Body of pancreas (tissue), 4 donors: Measurements from ENCODE around the gene GALT. TPM values are rescaled to one million over a fixed set of nuclear protein-coding genes. Genes with fewer than 3 reads are reported as not detected.
A peak's percentile ranks its signal among the peaks of the same experiment; 100 is the strongest.

Source experiments
- ATAC-seq: fragments of 150-250 bp; one replicate; pipeline ENCODE4 v1.9.1; 2016
- DNase-seq, 4 donors: peaks; one replicate each; pipeline ENCODE4 v3.0.0-alpha.2; 2019
- H3K27ac ChIP-seq, 4 donors: fragments of 200-600 bp; sonication (generic); 1 replicate in 3 of 4; 2 replicates in 1 of 4; pipeline versions ENCODE4 v1.5.1 to v1.6.1; 2016 to 2019; ENCODE audit warnings: mild to moderate bottlenecking in 1 of 4, mixed read lengths in 1 of 4, moderate library complexity in 1 of 4
- H3K27me3 ChIP-seq, 2 donors: fragments of 200-600 bp; sonication (generic); one replicate each; pipeline ENCODE4 v1.6.0; 2016; ENCODE audit warnings: mild to moderate bottlenecking in 1 of 2
- H3K36me3 ChIP-seq, 2 donors: fragments of 200-600 bp; sonication (generic); replicated peaks in 1 of 2; 2 replicates each; pipeline ENCODE4 v1.5.1; 2016; ENCODE audit warnings: low read depth in 2 of 2; ENCODE audit not compliant: insufficient read depth in 1 of 2
- H3K4me1 ChIP-seq: fragments of 200-600 bp; sonication (generic); one replicate; pipeline ENCODE4 v1.6.0; 2016
- H3K4me3 ChIP-seq, 2 donors: fragments of 200-600 bp; sonication (generic); 1 replicate in 1 of 2; 2 replicates in 1 of 2; pipeline ENCODE4 v1.5.1; 2016 to 2019
- H3K9me3 ChIP-seq, 3 donors: fragments of 200-600 bp; sonication (generic); 1 replicate in 2 of 3; 2 replicates in 1 of 3; pipeline ENCODE4 v1.5.1; 2016
- CTCF ChIP-seq, 7 experiments: fragments of 450-650 bp in 4 of 7; fragments of 200-600 bp in 3 of 7; sonication (generic) in 3 of 7; IDR thresholded peaks; one replicate each; pipeline ENCODE4 v1.5.1; 2016 to 2019; ENCODE audit warnings: antibody characterized with exemption in 7 of 7
- POLR2A ChIP-seq, 3 donors: fragments of 450-650 bp; IDR thresholded peaks; one replicate each; pipeline ENCODE4 v1.6.1; 2016; ENCODE audit warnings: antibody characterized with exemption in 3 of 3, mild to moderate bottlenecking in 2 of 3
- WGBS, 2 donors: methylation state at CpG; one replicate each; pipeline ENCODE4 v1.1.5; 2017; 5-methylcytosine and 5-hydroxymethylcytosine counted together
- intact Hi-C: fragments of 100-400 bp; cut with DNase I; formaldehyde crosslinking; loops from one replicate; pipeline ENCODE4 v1.15.1; 2023
- total RNA-seq, 2 donors: library from RNA; depleted of rRNA; stranded (reverse); fragments of >200 nt; gene quantifications; one replicate each; pipeline ENCODE4 v1.1.0, GENCODE V29; 2016

GALT gene
- total RNA-seq, 2 donors from 2014 or later = 31.6 to 33.2 TPM

- Histone ChIP-seq H3K27me3 (no peaks in the 10 kb centered on the region), H3K4me3 (no peak overlapping the region), H3K4me1 (peaks cover 35% of the 10 kb centered on the region), H3K9me3 (no peaks in the 10 kb centered on the region), H3K27ac (no peak overlapping the region), H3K36me3 (peaks cover 5 to 12% of the 10 kb centered on the region in 2 donors)
- WGBS, 2 donors = 86 to 97% methylated on average over 2 of the region's 2 CpGs
- TF ChIP-seq POLR2A (IDR thresholded peaks at IDR 0.05) = no peak
- no peak for TF ChIP-seq CTCF (IDR thresholded peaks at IDR 0.05)
- ATAC-seq = no peak
- intact Hi-C loops = no loop called here
- no peak for DNase-seq
These were observed 31.3 kb upstream of the GALT start for GRCh38 chr9:34615132-34615531.

GRCh38 chr9:34620061-34620994 is 26.1 kb upstream of the GALT start, which contains the start of gene DCTN3:
TSS of gene DCTN3 (minus strand) at chr9:34620495. CDS start at chr9:34620464, 31 bp downstream.
- Histone ChIP-seq H3K4me3 (peak within 1 kb of the TSS; percentile 56 to 84), H3K9me3 (no peaks in the 10 kb centered on the region), H3K4me1 (peaks cover 17% of the 10 kb centered on the region), H3K27me3 (peaks cover 0 to 17% of the 10 kb centered on the region in 2 donors), H3K27ac (peak within 1 kb of the TSS in 3 of 4 donors; percentile 6 to 53 (median 43)), H3K36me3 (peaks cover 5 to 12% of the 10 kb centered on the region in 2 donors)
- 3 to 11% methylated on average over 12 to 43 of the region's 43 CpGs for WGBS, 2 donors
- TF ChIP-seq POLR2A (IDR thresholded peaks at IDR 0.05) (peak in 2 of 3 donors; percentile 75 to 78), CTCF (IDR thresholded peaks at IDR 0.05) (peak in 1 of 7 experiments; percentile 8)
- ATAC-seq = peak; percentile 100
- intact Hi-C loops = no loop called here
- DNase-seq = peak; percentile 93 to 97 (median 95)

GRCh38 chr9:34623374-34624235 is 22.9 kb upstream of the GALT start:
- intact Hi-C loops = no loop called here
- H3K27ac ChIP-seq = no peak overlapping the region
- no peak overlapping the region for H3K4me3 ChIP-seq
- peaks cover 22% of the 10 kb centered on the region for H3K4me1 ChIP-seq
- no peaks in the 10 kb centered on the region for H3K9me3 ChIP-seq
- TF ChIP-seq POLR2A (IDR thresholded peaks at IDR 0.05) (no peak), CTCF (IDR thresholded peaks at IDR 0.05) (no peak)
- DNase-seq (no peak), ATAC-seq (no peak)
- WGBS, 2 donors = 14 to 31% methylated on average over 30 to 45 of the region's 63 CpGs
- H3K27me3 ChIP-seq = peaks cover 0 to 35% of the 10 kb centered on the region in 2 donors
- no peaks in the 10 kb centered on the region for H3K36me3 ChIP-seq

- TF ChIP-seq POLR2A (IDR thresholded peaks at IDR 0.05) (no peak), CTCF (IDR thresholded peaks at IDR 0.05) (no peak)
- 29 to 44% methylated on average over 26 to 32 of the region's 39 CpGs for WGBS, 2 donors
- Histone ChIP-seq H3K36me3 (no peaks in the 10 kb centered on the region), H3K4me1 (peaks cover 22% of the 10 kb centered on the region), H3K9me3 (no peaks in the 10 kb centered on the region), H3K27ac (no peak overlapping the region), H3K4me3 (no peak overlapping the region), H3K27me3 (peaks cover 0 to 35% of the 10 kb centered on the region in 2 donors)
- DNase-seq = no peak
- intact Hi-C loops = no loop called here
- no peak for ATAC-seq
These were observed 21.8 kb upstream of the GALT start for GRCh38 chr9:34624475-34625185.
